HK-2 (cell line): ENCODE results near the gene ANAPC10.
"Not testable (repeated sequence)": the region's sequence is repeated elsewhere in the genome, so short reads cannot be mapped to it uniquely, and the experiment has no call there.

Experiments
- DNase-seq: peaks from one replicate; pipeline ENCODE4 v3.0.0-alpha.2; 2018; ENCODE audit not compliant: unreplicated experiment

ANAPC10 gene

DNA sequence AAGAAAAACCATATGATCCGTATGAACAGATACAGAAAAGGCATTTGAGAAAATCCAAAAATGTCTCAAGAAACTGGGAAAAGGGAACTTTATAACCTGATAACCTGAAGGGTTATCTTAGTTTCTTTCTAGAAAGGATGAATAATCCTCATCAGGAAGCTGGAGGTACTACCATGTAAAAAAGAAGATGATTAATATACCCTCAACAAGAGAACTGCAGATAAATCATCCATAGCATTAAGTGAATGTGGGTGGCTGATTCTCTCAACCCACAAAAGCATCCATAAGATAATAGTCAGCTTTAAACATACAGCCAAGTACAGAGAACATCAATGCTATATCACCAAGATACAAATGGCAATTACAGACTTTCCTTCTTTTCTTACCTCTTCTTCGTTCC lies 26.4 kb downstream of the ANAPC10 start:
- no peak for DNase-seq

DNA sequence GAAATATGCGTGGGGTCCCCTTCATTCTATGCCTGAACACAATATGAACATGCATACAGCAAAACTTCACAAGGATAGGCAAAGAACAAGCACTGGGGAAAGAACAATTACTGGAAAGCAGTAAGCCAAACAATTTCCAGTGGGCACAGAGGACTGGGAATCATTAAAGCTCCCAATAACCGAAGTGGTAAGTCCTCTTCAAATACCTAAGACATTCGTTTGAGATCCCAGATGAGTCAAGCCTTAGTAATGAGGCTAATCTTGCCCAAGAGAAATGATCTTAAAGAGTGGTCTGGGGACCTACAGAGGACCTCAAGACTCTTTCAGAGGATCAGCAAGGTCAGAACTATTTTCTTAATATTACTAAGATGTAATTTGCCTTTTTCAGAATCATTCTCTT lies 28.6 kb downstream of the ANAPC10 start:
- DNase-seq, result no peak

DNA sequence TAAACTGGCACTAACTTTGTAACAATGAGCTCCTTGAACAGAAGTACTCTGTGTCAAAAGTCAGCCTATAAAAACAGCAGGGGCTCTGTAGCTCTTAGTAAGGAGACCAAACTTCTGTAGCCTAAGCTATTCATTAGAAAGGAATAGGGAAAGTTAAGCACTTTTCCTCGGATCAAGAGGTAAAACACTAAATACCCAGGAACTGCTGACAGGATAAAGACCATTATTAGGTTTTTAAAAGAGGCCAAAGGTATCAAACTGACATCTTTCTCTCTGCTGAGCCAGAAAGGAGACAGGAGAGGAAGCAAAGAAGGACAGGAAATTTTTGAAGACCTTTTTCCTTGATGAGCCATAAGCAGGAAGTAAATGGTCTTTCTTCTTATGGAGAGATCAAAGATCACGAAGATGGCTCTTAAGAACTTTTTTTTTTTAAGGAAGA lies 31.9 kb downstream of the ANAPC10 start:
- DNase-seq, result no peak

DNA sequence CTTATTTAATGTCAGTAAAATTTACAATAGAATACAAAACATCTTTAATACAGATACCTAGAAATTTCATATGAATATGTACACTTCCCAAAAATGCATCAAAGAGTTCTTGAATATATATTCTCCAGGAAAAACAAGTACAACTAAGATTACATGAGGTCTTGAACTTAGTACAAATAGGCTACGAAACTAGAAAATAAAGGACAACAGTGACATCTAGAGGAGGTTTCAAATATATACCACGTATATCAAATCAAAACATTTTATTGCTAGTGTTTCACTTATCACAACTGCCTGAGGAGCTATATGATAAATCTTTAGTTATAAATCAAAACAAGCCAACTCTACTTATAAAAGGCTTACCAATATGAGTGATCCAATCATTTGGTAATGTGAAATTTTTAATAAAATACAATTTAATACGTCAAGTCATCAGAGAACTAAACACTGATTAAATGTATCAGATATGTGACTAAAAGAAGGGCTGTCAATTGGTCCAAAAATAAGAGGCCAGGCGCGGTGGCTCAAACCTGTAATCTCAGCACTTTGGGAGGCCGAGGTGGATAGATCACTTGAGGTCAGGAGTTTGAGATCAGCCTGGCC lies 36.6 kb downstream of the ANAPC10 start:
- no peak for DNase-seq

DNA sequence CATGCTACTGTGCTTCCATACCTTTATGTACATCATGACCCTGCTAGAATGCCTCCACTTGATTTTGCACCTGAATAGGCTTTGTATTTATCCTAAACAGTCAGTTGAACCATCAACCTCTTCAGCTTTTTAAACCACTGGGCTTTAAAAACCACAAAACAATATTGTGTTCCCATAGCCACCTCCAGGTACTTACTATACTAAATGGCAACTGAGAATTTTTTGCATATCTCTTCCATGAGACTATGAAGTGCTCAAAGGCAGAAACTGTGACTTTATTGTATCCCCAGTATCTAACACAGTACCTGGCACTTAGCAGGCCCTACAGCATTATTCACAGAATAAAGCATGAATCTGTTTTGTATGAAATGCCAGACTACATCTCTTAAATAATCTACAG lies 39.7 kb downstream of the ANAPC10 start:
- no peak for DNase-seq

DNA sequence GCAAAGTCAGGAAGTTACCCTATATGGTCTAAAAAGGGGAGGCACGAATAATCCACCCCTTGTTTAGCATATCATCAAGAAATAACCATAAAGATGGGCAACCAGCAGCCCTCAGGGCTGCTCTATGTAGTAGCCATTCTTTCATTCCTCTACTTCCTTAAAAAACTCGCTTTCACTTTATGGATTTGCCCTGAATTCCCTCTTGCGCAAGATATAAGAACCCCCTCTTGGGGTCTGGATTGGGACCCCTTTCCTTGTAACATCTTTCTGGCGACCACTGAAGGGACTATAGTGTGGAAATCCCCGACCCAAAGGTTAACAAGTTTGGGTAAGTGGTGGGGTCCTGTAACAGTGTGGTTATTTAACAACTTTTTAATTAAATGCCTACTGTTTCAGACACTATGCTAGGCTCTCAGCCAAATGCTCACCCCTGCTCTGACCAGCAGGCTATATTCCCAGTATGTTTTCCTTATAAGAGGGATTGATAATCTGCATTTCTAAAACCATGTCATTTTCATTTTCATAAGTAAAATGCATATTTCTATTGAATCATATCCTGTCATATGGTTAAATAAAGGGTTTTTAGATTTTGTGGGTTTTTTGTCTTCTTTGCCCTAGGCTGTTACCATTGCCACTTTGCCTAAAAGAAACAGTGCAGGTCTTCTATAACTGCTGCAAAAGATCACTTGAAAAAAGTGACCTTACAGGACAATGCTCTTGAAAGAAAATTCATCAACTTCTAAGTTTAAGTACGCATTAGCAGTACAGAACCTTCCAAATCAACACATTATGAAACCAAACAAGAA lies 41.5 kb downstream of the ANAPC10 start:
- DNase-seq, result no peak

DNA sequence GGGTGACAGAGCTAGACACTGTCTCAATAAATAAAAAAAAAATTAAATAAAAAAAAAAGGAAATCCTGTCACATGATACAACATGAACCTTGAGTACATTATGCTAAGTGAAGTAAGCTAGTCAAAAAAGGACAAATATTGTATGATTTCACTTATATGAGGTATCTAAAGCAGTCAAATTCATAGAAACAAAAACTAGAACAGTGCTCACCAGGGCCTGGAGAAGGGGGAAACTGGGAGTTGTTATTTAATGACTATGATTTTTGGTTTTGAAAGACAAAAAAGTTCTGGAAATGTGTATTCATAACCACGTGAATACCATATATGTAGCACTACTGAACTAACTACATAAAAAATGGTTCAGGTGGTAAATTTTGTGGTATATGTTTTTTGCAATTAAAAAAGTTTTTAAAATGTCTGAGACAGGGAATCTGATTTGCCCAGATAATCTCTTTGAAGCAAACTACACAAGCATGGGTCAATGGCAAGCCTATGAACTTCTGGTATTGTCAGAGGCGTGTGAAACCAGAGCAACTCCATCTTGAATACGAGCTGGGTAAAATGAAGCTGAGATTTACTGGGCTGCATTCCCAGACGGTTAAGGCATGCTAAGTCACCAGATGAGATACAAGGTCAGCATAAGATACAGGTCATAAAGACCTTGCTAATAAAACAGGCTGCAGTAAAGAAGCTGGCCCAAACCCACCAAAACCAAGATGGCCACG lies 42.3 kb downstream of the ANAPC10 start:
- no peak for DNase-seq

DNA sequence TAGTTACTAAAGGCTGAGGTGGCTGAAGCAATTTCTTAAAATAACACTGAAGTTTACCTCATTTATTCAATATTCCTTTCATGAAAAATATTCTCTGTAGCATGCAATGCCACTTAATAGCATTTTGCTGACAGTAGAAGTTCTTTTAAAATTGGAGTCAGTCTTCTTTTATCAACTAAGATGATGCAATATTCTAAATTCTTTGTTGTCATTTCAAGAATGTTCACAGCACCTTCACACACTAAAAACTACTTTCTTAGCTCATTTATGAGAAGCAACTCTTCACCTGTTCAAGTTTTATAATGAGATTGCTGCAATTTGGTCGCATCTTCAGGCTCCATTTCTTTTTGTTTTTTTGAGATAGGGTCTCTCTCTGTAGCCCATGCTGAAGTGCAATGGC lies 48.8 kb downstream of the ANAPC10 start:
- DNase-seq, result no peak

DNA sequence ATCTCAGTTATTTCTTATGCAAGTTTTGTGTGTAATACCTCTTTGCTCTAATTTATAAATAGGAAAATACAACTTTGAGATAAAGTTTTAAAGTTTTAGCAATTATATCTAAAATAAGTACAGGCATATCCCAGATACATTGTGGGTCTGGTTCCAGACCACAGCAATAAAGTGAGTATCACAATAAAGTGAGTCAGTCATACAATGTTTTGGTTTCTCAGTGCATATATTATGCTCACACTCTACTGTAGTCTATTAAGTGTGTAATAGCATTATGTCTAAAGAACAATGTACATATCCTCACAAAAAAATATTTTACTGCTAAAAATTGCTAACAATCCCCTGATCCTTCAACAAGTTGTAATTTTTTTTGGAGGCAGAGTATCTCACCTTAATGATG lies 49.2 kb downstream of the ANAPC10 start:
- DNase-seq, result no peak

DNA sequence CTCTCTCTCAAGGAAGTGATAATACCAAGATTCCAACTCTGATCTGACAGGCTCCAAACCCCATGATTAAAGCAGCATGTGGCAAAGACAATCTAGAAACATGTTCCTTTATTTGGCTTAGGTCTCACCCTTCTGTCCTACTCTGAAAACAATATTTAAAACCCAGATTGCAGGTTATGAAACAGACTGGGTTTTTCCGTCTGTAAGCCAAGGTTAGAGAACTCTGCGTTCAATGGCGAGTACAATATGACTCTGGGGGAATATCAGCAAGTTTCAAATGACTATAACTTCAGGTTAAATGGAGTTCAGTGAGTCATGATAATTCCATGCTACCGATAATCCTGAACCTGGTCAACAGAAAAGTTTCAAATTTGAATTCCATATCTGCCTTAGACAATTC lies 50.8 kb downstream of the ANAPC10 start:
- no peak for DNase-seq

DNA sequence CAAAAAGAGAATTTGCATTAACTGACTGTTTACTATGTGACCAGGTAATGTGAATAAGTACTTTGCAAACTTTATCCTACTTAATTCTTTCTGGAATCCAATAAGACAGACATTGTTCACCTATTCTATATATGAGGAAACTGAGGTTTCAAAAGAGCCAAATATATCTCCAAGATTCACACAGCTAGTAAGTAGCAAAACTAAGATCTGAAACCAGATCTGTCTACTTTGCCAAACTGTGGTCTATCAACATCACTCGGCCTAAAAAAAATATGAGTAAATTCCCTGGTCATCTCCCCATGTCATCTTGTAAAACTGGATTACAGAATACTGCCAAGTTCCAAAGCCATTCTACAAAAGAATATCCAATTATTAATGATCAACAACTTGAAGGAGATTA lies 52.8 kb downstream of the ANAPC10 start:
- no peak for DNase-seq

DNA sequence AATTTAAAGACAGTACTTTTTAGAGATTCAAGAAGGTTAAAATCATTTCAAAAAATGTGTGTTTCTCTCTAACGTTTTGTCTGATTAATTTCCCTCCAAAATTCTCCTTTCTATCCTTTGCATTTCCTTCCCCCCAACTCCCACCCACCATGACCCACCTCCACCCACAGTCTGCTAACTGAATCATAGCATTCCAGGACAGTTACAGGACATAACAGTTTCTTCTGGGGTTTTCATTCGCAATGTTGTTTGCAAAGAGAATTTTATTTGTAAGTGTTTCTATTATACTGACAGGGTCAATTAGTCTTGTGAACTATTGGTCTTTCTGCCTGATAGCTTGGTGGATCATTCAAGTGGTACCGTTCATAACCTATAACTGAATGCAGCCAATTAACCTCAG lies 53.7 kb downstream of the ANAPC10 start:
- DNase-seq, result no peak

DNA sequence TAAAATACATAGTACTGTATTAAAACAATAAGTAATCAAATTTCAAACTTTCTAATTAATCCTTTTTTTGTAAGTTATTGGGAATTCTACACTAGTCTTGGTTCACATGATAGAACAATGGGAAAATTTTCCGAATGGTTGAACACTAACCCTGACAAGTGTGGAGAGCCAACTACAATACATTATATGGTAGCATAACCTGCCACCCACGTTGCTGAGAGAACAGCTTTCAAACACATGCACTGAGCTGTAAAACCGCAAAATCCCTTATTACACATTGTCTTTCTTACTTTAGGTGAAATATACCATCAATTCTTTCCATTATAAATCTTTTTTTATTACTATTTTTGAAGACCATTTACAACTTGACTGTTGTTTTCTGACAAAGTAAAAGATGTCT lies 54.7 kb downstream of the ANAPC10 start:
- DNase-seq, result no peak

DNA sequence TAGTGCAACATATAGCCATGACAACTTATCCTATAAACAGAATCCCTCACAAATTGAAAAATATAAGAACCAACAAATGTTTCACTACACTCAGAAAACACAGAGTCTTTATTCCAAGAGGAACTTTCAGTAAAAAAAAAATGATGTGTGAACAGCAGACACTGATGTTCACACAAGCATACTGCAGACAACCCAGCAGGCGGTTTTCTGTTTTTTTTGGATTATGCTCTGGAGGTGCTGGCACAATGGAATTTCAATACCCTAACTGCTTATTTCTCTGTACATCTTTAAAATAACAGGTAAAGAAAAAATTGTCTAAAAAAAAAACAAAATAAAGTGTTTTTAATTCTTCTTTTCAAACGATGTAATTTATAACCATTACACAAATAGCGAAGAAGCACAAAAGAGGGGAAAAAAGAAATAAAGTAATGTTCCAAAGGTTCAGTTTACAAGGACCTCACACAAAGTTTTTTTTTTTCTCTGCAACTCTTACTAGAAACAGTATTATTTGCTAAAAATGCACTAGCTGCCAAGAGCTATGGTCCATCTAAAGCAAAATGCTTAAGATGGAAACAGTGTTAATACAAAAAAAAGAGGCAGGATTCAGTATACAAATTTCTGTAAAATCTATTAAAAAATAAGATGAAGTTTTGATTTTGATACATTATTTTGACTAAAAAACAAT lies 55.3 kb downstream of the ANAPC10 start:
- DNase-seq, result no peak

DNA sequence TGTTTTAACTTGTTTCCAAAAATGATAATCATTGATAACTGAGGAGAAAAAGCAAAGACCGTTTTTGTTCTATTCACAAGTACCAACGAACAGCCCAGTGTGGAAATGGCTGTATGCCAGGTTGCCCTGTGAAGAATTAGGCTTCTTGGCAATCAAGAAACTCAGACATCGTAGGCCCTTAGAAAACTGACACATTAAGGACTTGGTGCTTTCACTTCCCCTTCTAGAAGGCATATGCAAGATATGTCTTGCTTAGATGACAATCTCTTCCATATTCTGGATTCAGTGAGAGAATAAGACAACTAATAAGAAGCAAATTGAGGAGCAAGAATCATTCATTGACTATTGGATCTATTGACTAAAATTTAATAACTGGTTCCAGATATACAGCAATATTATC lies 56.6 kb downstream of the ANAPC10 start:
- no peak for DNase-seq

DNA sequence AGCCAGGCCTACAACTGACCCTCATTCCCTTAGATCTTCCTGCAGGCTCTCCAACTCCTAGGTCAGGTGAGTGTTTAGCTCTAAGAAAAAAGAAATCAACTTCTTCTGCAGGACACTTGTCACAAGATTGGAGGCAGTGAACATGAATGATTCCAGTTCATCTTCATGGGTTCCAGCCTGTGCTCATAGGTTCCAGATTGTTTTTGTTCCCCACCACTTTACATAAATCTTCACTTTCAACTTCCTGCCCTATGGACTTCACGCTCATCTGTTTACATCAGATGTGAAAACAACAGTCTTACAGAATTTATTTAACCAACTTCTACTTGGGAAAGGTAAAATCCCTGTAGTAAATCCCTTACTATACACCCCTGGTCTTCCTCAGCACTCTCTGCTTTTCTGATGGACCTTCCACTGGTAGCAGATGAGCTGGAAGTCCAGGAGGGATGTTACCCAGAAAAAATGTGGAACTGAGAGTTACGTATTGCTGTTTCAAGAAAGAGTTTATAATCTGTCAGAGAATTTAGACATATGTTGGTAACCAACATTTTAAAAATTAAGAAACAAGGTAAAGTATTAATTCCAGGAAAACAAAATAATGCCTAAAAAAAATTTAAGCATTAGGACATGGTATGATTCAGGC lies 62.4 kb downstream of the ANAPC10 start:
- DNase-seq, result no peak

DNA sequence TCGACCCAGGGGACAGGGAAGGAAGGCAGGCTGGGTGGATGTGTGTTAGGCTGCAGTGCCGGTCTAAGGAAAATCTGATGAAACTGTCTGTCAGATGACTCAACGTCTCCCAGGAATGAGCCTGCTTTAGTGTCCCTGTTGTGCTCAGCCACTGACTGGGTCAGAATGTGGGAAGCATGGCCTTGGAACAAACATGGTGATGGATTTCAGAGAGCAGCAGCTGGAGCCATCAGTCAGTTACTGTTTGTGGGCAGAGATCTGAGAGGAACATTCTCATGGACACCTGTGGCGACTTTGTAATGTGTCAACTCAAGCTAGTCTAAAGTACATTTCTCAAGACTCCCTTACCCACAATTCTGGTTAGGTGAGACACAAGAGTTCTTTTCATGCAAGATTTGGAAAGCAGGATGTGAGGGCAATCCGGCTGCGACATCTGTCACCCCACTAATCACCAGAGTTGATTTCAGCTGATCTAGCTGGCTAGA lies 63.2 kb downstream of the ANAPC10 start:
- DNase-seq, result peak; percentile 30

DNA sequence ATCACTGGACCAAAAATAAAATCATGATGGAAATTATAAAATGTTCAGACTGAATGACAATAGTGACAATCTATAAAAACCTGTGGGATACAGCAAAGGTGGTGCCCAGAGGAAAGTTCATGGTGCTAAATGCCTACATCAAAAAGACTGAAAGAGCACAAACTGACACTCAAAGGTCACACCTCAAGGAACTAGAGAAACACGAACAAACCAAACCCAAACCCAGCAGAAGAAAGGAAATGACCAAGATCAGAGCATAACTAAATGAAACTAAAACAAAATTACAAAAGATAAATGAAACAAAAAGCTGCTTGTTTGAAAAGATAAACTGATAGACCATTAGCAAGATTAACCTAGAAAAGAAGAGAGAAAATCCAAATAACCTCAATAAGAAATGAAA lies 78.7 kb downstream of the ANAPC10 start:
- DNase-seq, result no peak

DNA sequence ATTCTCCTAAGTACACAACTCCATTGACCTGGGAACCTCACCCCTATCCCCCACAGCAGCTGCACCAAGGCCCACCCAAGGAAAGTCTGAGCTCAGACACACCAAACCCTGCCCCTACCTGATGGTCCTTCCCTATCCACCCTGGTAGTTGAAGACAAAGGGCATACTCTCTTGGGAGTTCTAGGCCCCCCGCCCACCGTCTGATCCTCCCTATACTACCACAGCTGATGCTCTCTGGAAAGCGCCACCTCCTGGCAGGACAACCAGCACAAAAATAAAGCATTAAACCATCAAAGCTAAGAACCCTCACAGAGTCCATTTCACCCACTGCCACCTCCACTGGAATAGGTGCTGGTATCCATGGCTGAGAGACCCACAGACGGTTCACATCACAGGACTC lies 83.6 kb downstream of the ANAPC10 start:
- DNase-seq, result no peak

DNA sequence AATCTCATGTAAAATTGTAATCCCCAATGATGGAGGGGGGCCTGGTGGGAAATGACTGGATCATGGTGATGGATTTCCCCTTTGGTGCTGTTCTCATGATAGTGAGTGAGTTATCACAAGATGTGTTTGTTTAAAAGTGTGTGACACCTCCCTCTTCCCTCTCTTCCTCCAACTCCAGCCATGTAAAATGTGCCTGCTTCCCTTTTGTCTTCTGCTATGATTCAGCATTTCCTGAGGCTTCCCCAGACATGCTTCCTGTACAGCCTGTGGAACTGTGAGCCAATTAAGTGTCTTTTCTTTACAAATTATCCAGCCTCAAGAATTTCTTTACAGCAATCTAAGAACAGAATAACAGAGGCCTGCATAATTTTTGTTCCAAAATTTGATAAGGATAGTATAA lies 85.2 kb downstream of the ANAPC10 start:
- DNase-seq, result no peak

DNA sequence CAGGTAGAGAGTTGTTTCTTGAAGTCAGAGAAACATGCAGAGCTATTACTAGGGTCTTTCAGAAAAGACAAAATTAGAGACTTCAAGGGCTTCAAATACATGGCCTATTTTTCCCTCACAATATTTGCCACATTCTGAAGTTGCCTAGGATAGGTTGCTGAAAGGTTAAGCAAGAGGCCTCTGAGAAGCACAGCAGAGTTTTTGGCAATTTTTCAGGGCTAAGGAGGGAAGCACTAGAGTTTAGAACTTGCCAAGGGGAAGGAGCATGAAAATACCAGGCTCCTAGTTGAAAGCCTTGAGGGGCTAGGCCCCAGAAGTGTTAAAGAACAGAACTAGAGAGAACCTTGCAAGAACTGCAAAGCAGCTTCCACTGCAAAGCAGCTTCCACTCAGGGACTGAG lies 86.4 kb downstream of the ANAPC10 start:
- no peak for DNase-seq

DNA sequence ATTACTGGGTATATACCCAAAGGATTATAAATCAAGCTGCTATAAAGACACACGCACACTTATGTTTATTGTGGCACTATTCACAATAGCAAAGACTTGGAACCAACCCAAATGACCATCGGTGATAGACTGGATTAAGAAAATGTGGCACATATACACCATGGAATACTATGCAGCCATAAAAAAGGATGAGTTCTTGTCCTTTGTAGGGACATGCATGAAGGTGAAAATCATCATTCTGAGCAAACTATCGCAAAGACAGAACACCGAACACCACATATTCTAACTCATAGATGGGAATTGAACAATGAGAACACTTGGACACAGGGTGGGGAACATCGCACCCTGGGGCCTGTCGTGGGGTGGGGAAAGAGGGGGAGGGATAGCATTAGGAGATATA lies 87.7 kb downstream of the ANAPC10 start:
- not testable (repeated sequence) for DNase-seq
